GM12873 (cell line): ENCODE results near the gene WDR81.

ENCODE experiments used
- TF ChIP-seq, protein P1 (sequence below): IDR thresholded peaks from 2 replicates; pipeline ENCODE4 v1.5.1; 2012; ENCODE audit warnings: low read depth, mild to moderate bottlenecking, moderate library complexity, low read length, control low read depth; ENCODE audit not compliant: insufficient read depth; ENCODE audit errors: missing control alignments

WDR81 gene

DNA sequence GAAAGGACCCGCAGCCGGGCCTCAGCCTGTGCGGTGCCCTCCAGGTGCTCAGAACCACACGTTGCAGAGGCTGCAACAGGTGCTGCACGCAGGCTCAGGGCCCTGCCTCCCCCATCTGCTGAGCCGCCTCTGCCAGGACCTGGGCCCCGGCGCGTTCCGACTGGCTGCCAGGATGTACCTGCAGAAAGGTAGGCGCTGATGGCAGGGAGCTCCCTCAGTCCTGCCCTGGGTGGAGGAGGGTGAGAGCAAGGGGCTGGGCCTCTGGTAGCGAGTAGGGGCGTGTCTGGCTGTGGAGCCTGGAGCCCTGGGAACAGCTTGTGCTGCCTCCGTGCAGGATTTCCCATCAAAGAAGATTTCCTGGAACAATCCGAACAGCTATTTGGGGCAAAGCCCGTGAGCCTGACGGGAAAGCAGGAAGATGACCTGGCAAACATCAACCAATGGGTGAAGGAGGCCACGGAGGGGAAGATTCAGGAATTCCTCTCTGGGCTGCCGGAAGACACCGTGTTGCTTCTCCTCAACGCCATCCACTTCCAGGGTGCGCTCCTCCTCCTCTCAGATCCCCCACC lies 22.6 kb downstream of the WDR81 start:
- TF ChIP-seq, protein P1, sequence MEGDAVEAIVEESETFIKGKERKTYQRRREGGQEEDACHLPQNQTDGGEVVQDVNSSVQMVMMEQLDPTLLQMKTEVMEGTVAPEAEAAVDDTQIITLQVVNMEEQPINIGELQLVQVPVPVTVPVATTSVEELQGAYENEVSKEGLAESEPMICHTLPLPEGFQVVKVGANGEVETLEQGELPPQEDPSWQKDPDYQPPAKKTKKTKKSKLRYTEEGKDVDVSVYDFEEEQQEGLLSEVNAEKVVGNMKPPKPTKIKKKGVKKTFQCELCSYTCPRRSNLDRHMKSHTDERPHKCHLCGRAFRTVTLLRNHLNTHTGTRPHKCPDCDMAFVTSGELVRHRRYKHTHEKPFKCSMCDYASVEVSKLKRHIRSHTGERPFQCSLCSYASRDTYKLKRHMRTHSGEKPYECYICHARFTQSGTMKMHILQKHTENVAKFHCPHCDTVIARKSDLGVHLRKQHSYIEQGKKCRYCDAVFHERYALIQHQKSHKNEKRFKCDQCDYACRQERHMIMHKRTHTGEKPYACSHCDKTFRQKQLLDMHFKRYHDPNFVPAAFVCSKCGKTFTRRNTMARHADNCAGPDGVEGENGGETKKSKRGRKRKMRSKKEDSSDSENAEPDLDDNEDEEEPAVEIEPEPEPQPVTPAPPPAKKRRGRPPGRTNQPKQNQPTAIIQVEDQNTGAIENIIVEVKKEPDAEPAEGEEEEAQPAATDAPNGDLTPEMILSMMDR, result no peak

GRCh38 chr17:1750628-1751027 lies 26.1 kb downstream of the WDR81 start:
- TF ChIP-seq, protein P1, result no peak

DNA sequence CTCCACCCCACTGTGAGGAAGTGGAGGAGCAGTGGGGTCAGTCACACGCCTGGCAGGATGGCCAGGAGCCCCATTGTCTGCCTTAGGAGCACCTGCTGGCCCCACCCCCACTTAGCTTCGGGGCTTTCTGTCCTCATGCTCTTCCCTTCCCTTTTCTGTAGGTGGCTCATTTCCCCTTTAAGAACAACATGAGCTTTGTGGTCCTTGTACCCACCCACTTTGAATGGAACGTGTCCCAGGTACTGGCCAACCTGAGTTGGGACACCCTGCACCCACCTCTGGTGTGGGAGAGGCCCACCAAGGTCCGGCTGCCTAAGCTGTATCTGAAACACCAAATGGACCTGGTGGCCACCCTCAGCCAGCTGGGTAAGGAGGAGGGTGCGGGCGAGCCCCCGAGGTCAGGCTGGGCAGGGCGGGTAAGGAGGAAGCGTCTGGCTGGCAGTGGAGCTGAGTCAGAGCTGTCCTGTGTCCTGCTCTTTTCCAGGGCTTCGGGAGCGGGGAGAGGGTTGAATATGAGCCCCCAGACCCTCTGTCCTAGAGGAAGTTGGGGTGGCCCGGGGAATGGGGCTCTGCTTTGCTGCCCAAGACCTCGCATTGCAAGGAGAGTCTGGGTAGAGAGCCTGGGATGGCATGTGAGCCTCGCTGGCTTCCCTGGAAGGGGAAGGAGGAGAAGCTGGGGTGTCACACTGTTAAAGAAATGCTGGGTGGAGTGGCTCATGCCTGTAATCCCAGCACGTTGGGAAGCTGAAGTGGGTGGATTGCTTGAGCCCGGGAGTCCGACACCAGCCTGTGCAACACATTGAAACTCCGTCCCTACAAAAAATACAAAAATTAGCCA lies 28.1 kb downstream of the WDR81 start:
- TF ChIP-seq, protein P1, result no peak

DNA sequence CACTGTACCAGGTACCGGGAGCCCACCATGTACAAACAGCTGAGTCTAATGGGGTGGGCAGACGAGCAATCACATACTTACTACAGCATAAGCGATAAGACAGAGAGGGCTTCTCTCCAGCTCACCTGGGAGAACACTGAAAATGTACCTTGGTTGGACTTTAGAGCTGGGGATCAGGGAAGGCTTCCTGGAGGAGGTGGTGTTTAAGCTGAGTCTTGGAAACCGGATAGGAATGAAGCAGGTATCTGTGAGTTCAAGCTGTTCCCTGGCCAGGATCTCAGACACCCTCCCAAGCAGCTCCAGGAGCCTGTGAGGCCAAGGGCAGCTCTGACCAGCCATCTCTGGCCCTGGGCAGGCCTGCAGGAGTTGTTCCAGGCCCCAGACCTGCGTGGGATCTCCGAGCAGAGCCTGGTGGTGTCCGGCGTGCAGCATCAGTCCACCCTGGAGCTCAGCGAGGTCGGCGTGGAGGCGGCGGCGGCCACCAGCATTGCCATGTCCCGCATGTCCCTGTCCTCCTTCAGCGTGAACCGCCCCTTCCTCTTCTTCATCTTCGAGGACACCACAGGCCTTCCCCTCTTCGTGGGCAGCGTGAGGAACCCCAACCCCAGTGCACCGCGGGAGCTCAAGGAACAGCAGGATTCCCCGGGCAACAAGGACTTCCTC lies 29.4 kb downstream of the WDR81 start:
- TF ChIP-seq, protein P1, result no peak

GRCh38 chr17:1754430-1755112 lies 30.1 kb downstream of the WDR81 start:
- TF ChIP-seq, protein P1, result no peak

- TF ChIP-seq, protein P1, result no peak
Observed at GRCh38 chr17:1755252-1755826, 30.8 kb downstream of the WDR81 start.
